ENCODE measurements around the gene DNAAF5. TPM values are rescaled to one million over a fixed set of nuclear protein-coding genes. Genes with fewer than 3 reads are reported as not detected.

The DNAAF5 gene
- total RNA-seq, 2 experiments from 2014 or later: 42.6 to 58.5 TPM

GRCh38 chr7:825386-825785, 98.9 kb downstream of the DNAAF5 start:
- H3K4me3 ChIP-seq (ENCODE audit: low read depth, low read length, poor library complexity, severe bottlenecking): no peak overlapping the region
- H3K36me3 ChIP-seq (ENCODE audit: insufficient read depth, low read length): peaks cover 14% of the 10 kb centered on the region; the same call in 1 of the 2 replicates
- intact Hi-C loops (cut with micrococcal nuclease; ENCODE audit: unreplicated experiment): no loop called here
- no peak overlapping the region for H3K27ac ChIP-seq (ENCODE audit: low read depth, low read length, poor library complexity, severe bottlenecking)
- no peaks in the 10 kb centered on the region for H3K9me2 ChIP-seq (ENCODE audit: insufficient read depth, low read length)
- ChIA-PET CTCF (ENCODE audit: unreplicated experiment) (no interaction called here), POLR2A (no interaction called here)
- no TSS peak for BruUV-seq (replicated peaks)
- TF ChIP-seq EZH2phosphoT487 (IDR thresholded peaks at IDR 0.05; ENCODE audit: borderline replicate concordance, low read depth, low read length) (no peak), CTCF (conservative IDR thresholded peaks at IDR 0.05; ENCODE audit: low read length) (no peak)
- no peak overlapping the region for H2AFZ ChIP-seq (ENCODE audit: low read length)
- no peaks in the 10 kb centered on the region for H3K9me3 ChIP-seq (ENCODE audit: low read length)
- no peak overlapping the region for H3K4me2 ChIP-seq (ENCODE audit: low read length)
- DNase-seq (ENCODE audit: low spot score): no peak
- H3K79me2 ChIP-seq (ENCODE audit: insufficient read depth, low read depth, low read length): peaks cover 82% of the 10 kb centered on the region
- H4K20me1 ChIP-seq (ENCODE audit: insufficient read depth, low read length): peaks cover 4% of the 10 kb centered on the region; the same call in 1 of the 2 replicates
- H3K4me1 ChIP-seq (ENCODE audit: insufficient read depth, low read length, poor library complexity, severe bottlenecking): peaks cover 5% of the 10 kb centered on the region

GRCh38 chr7:826230-826917, 99.9 kb downstream of the DNAAF5 start:
- TF ChIP-seq CTCF (conservative IDR thresholded peaks at IDR 0.05; ENCODE audit: low read length) (no peak), EZH2phosphoT487 (IDR thresholded peaks at IDR 0.05; ENCODE audit: borderline replicate concordance, low read depth, low read length) (no peak)
- Histone ChIP-seq H3K4me2 (ENCODE audit: low read length) (no peak overlapping the region), H3K27ac (ENCODE audit: low read depth, low read length, poor library complexity, severe bottlenecking) (no peak overlapping the region), H3K4me3 (ENCODE audit: low read depth, low read length, poor library complexity, severe bottlenecking) (no peak overlapping the region), H3K4me1 (ENCODE audit: insufficient read depth, low read length, poor library complexity, severe bottlenecking) (no peaks in the 10 kb centered on the region), H3K79me2 (ENCODE audit: insufficient read depth, low read depth, low read length) (peaks cover 80% of the 10 kb centered on the region), H4K20me1 (ENCODE audit: insufficient read depth, low read length) (no peaks in the 10 kb centered on the region), H2AFZ (ENCODE audit: low read length) (no peak overlapping the region), H3K9me2 (ENCODE audit: insufficient read depth, low read length) (no peaks in the 10 kb centered on the region), H3K36me3 (ENCODE audit: insufficient read depth, low read length) (peaks cover 14% of the 10 kb centered on the region; the same call in 1 of the 2 replicates), H3K9me3 (ENCODE audit: low read length) (no peaks in the 10 kb centered on the region)
- BruUV-seq (replicated peaks): no TSS peak
- DNase-seq (ENCODE audit: low spot score): no peak
- ChIA-PET POLR2A (no interaction called here), CTCF (ENCODE audit: unreplicated experiment) (no interaction called here)
- intact Hi-C loops (cut with micrococcal nuclease; ENCODE audit: unreplicated experiment): no loop called here

- TF ChIP-seq EZH2phosphoT487 (IDR thresholded peaks at IDR 0.05; ENCODE audit: borderline replicate concordance, low read depth, low read length) (no peak), CTCF (conservative IDR thresholded peaks at IDR 0.05; ENCODE audit: low read length) (no peak)
- Histone ChIP-seq H3K36me3 (ENCODE audit: insufficient read depth, low read length) (peaks cover 17% of the 10 kb centered on the region; the same call in 1 of the 2 replicates), H3K79me2 (ENCODE audit: insufficient read depth, low read depth, low read length) (peaks cover 60% of the 10 kb centered on the region), H3K4me2 (ENCODE audit: low read length) (no peak overlapping the region), H3K27ac (ENCODE audit: low read depth, low read length, poor library complexity, severe bottlenecking) (no peak overlapping the region), H3K4me3 (ENCODE audit: low read depth, low read length, poor library complexity, severe bottlenecking) (no peak overlapping the region), H2AFZ (ENCODE audit: low read length) (no peak overlapping the region), H3K9me3 (ENCODE audit: low read length) (no peaks in the 10 kb centered on the region), H3K9me2 (ENCODE audit: insufficient read depth, low read length) (no peaks in the 10 kb centered on the region), H4K20me1 (ENCODE audit: insufficient read depth, low read length) (no peaks in the 10 kb centered on the region), H3K4me1 (ENCODE audit: insufficient read depth, low read length, poor library complexity, severe bottlenecking) (no peaks in the 10 kb centered on the region)
- no peak for DNase-seq (ENCODE audit: low spot score)
- BruUV-seq (replicated peaks): no TSS peak
- CTCF ChIA-PET (ENCODE audit: unreplicated experiment): no interaction called here
- POLR2A ChIA-PET: interaction anchor here (0.5 kb wide), 1 partner anchor 78 kb away, joined by 6 read pairs; no protein-coding TSS in a partner anchor
- intact Hi-C loops (cut with micrococcal nuclease; ENCODE audit: unreplicated experiment): no loop called here
Observed at GRCh38 chr7:828793-829561, 102.5 kb downstream of the DNAAF5 start.
